HG02588 (cell line): Measurements from ENCODE around the gene C12orf50.
"Not testable (repeated sequence)": the region's sequence is repeated elsewhere in the genome, so short reads cannot be mapped to it uniquely, and the experiment has no call there.

Experiments used
- ATAC-seq: cut with Tn5 transposase; IDR thresholded peaks from one replicate; pipeline ENCODE4 v1.9.1; 2021; ENCODE audit warnings: mild to moderate bottlenecking, moderate library complexity; ENCODE audit not compliant: unreplicated experiment

Gene C12orf50

DNA sequence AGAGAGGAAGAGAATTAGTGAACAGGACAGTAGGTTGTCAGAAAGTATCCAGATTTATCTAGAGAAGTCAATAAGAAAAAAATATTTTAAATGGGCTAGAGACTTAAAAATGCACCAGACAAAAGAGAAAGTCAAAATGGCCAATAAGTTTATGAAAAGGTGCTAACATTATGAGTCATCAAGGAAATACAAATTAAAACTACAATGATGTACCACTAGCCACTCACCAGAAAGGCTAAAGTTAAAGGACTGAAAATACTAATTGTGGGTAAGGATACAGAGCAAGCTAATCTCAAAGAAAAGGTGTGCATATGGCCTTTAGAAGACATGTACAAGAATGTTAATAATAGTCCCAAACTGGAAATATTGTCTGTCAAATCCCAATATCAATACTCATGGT lies 37.7 kb downstream of the C12orf50 start:
- no peak for ATAC-seq

GRCh38 chr12:87988534-87988933 lies 40.7 kb downstream of the C12orf50 start:
- ATAC-seq: no peak

DNA sequence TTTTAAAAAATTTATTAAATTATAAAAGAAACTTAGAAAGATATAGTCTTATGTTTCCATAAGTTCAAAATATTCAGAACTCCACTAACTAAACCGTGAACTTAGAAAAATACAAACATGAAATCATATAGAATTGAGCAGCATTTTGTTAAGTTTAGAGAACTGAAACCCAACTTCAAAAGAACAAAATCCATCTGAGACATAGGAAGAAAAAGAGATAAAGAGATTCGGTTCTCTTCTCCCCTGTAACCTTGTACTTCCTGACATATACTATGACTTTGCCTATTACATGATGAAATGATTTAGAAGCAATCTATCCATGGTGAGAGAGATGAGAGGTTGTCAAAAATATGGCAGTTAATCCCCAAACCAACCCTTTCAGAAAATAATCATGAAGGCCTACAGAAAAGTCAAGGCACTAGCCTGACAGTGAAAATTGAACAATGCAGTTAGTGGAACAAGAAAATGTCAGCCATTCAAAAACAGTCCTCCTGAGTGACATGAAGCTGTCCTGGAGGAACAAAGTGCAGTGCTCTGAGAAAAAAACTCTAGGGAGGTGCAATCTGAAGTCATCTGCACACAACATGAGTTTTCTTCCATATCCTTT lies 44.0 kb downstream of the C12orf50 start:
- ATAC-seq: no peak

- no peak for ATAC-seq
Measured at GRCh38 chr12:87982208-87982607, 47.0 kb downstream of the C12orf50 start.

GRCh38 chr12:87981495-87981894 lies 47.7 kb downstream of the C12orf50 start:
- ATAC-seq: no peak

GRCh38 chr12:87975879-87976278 lies 53.3 kb downstream of the C12orf50 start:
- ATAC-seq: no peak

DNA sequence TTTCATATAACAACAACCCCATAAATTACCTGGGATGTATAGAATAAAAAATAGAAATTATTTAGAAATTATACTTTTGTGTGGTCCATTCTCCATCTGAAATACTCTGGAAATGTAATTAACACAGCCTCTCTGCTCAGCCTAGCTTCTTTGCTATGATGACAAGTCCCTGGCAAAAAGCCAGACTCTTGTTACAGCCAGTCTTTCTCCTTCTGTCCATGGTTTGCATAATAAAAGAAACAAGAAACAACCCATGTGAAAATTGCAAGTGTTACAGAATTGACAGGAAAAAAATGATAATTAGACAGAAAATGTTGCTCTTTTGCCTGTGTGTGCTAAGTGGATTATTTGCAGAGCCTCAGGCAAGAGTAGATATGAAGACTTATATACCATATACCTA lies 61.3 kb downstream of the C12orf50 start:
- ATAC-seq: no peak

GRCh38 chr12:87960566-87960965 lies 68.6 kb downstream of the C12orf50 start:
- no peak for ATAC-seq

DNA sequence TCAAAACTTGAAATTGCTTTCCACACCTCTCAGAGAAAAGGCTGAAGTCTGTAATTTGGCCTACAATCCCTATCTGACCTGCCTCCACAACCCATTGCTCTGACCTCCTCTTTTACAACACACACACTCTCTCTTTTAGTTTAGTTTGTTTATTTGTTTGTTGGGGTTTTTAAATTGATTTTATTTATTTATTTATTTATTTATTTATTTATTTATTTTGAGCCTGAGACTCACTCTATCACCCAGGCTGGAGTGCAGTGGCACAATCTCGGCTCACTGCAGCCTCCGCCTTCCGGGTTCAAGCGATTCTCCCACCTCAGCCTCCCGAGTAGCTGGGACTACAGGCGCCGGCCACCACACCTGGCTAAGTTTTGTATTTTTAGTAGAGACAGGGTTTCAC lies 75.2 kb downstream of the C12orf50 start:
- ATAC-seq: not testable (repeated sequence)

DNA sequence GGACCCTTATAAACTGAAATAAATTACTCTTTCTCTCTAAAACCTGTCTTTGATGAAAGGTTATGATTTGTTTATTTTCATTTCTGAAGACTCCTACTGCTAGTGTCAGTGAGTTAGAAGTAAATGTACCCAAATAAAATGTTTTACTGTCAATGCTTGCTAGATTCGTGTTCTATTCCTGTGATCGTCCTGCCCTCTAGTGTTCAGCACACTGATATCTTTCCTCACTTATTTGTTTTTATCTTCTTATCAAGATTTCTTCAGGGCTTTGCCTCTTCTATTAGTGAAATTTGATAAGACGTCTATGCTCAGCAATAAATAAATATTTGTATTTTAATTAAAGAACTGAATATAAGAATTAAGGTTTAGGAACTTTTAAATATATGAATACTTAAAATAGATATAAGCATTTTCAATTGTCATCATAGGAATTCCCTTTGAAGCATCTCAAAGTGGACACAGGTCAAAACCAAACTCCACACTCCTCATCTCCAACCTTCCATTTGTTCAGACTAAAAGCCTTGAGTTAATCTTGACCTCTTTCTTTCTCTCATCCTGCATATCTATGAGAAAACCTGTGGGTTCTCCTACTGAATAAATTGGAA lies 75.8 kb downstream of the C12orf50 start:
- no peak for ATAC-seq

DNA sequence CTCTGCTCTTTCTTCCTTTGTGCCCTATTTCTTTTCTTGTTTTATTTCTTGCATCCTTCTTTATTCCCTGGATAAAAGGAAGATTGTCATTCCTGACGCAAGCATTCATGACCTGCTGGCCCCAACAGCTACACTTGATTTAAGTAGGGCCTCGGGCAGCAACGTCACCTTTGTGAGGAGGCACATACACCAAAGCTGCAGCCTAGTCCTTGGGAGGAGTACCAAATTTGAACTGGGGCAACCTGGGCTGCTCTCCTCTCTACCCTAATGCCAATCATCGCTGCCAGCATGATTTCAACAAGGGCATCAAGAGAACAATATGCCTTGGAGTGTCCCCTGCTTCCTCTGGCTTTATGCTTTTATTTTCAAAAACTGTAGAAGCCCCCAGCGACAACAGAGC lies 76.4 kb downstream of the C12orf50 start:
- ATAC-seq: no peak

- ATAC-seq: no peak
Measured at GRCh38 chr12:87952223-87952622, 77.0 kb downstream of the C12orf50 start.

DNA sequence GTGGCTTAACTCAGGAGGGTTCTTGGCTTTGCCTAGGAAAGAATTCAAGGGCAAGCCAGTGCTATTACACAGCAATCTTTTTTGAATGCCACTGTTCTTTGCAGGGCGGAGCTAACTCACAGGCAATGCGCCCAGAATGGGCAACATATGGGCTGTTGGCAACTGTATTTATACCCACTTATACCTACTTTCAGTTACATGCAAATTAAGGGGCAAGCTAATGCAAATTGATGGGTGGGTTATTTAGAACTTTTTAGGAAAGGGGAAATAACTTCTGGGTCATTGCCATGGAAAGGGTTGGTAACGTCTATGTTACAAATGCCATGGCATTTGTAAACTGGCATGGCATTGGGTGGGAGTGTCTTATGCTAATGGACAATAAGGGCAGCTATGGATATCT lies 85.4 kb downstream of the C12orf50 start:
- ATAC-seq: no peak

GRCh38 chr12:87943023-87943422 lies 86.2 kb downstream of the C12orf50 start:
- no peak for ATAC-seq

DNA sequence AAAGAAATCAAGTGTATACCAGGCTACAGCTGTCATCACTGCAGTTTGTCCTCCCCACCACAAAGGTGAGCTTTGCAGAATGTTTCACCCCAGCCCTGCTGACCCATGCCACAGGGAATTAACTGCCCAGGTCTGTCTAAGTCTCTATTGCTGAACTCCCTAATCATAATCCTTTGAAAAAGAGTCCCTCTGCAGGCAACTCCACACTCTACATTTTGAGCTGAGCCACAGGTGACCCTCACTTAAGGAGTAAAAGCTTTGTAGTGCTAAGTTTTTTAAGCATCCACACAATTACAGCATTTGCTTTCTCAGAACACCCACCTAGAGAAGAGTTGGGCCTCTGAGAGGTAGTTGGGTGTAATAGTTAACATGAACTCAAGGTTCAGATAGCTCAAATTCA lies 90.0 kb downstream of the C12orf50 start:
- no peak for ATAC-seq

DNA sequence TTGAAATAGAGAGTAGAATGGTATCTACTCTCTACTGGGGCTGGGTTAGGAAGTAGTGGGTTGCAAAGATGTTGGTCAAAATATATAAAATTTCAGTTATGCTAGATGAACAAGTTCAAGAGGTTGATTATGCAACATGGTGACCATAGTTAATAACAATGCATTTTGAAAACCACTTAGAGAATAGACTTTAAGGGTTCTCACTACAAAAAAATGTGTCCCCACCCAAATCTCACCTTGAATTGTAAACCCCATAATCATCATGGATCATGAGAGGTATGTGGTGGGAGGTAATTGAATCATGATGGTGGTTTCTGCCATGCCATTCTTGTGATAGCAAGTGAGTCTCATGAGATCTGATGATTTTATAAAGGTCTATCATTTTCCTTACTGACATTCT lies 94.0 kb downstream of the C12orf50 start:
- ATAC-seq: no peak

GRCh38 chr12:87933991-87934390 lies 95.2 kb downstream of the C12orf50 start:
- no peak for ATAC-seq

GRCh38 chr12:87931812-87932211 lies 97.4 kb downstream of the C12orf50 start:
- no peak for ATAC-seq

DNA sequence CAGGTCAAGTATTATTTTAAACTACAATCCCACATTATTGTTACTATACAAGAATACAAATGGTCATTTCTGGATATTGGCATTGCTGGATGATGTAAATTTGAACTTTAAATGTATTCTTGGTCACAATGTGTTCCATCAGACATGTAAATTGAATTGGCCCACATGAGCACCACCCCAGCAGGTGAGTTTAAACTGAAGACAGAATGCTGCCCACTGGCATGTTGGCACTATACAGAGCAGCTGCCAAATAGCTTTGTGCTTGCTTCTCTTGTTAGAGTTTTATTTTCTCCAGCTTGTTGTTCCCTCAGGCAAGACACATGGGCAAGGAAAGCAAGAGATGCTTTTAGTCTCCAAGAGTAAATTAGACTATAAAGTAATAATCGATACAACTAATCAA lies 98.6 kb downstream of the C12orf50 start:
- no peak for ATAC-seq
